NCI-H2107 treated with DMSO at 0.1 percent for 48 hours (cell line): ENCODE data around the gene SNX1.
"Not testable (repeated sequence)": the region's sequence is repeated elsewhere in the genome, so short reads cannot be mapped to it uniquely, and the experiment has no call there.

Source experiments
- DNase-seq: peaks from one replicate; lab custom pipeline; 2025; ENCODE audit not compliant: unreplicated experiment; lab: John Stamatoyannopoulos, UW

Gene SNX1

GRCh38 chr15:64095795-64096667 lies at the start of gene SNX1:
SNX1 (plus strand) TSS chr15:64095982; CDS start chr15:64096014, 32 bp downstream.
- peak; percentile 74 for DNase-seq

- no peak for DNase-seq
Measured at GRCh38 chr15:64046421-64047153, 49.2 kb upstream of the SNX1 start, which contains the start of gene DAPK2. DAPK2 (minus strand) TSS chr15:64046485; CDS start chr15:64040261, 6,224 bp downstream.

- DNase-seq: no peak
Measured at GRCh38 chr15:64048781-64049460, 46.9 kb upstream of the SNX1 start.

- DNase-seq: no peak
Measured at GRCh38 chr15:64050281-64051092, 45.3 kb upstream of the SNX1 start.

GRCh38 chr15:64051093-64051402 lies 44.7 kb upstream of the SNX1 start:
- DNase-seq: no peak

- no peak for DNase-seq
Measured at GRCh38 chr15:64051407-64052259, 44.1 kb upstream of the SNX1 start.

GRCh38 chr15:64052925-64053491 lies 42.8 kb upstream of the SNX1 start:
- DNase-seq: no peak

- DNase-seq: not testable (repeated sequence)
Measured at GRCh38 chr15:64053674-64054073, 42.1 kb upstream of the SNX1 start.

- DNase-seq: no peak
Measured at GRCh38 chr15:64058279-64058678, 37.5 kb upstream of the SNX1 start.

GRCh38 chr15:64059104-64059503 lies 36.7 kb upstream of the SNX1 start:
- DNase-seq: not testable (repeated sequence)

- no peak for DNase-seq
Measured at GRCh38 chr15:64060716-64061115, 35.1 kb upstream of the SNX1 start.

- DNase-seq: no peak
Measured at GRCh38 chr15:64066451-64066850, 29.3 kb upstream of the SNX1 start.

GRCh38 chr15:64067564-64068030 lies 28.2 kb upstream of the SNX1 start:
- peak; percentile 28 for DNase-seq

- DNase-seq: no peak
Measured at GRCh38 chr15:64068133-64068532, 27.6 kb upstream of the SNX1 start.

GRCh38 chr15:64070106-64070505 lies 25.7 kb upstream of the SNX1 start:
- DNase-seq: no peak

- no peak for DNase-seq
Measured at GRCh38 chr15:64070965-64071851, 24.6 kb upstream of the SNX1 start.

GRCh38 chr15:64071931-64072765 lies 23.6 kb upstream of the SNX1 start:
- no peak for DNase-seq

GRCh38 chr15:64072812-64073211 lies 23.0 kb upstream of the SNX1 start:
- no peak for DNase-seq
